ENCODE measurements around the gene DLGAP1.
"Not testable (repeated sequence)": the region's sequence is repeated elsewhere in the genome, so short reads cannot be mapped to it uniquely, and the experiment has no call there.

Gene DLGAP1

GRCh38 chr18:4455113-4455811 lies at the start of gene DLGAP1:
DLGAP1 (minus strand) TSS chr18:4455307.
- no peak for DNase-seq

GRCh38 chr18:4494703-4495284 lies 39.7 kb upstream of the DLGAP1 start:
- not testable (repeated sequence) for DNase-seq

DNA sequence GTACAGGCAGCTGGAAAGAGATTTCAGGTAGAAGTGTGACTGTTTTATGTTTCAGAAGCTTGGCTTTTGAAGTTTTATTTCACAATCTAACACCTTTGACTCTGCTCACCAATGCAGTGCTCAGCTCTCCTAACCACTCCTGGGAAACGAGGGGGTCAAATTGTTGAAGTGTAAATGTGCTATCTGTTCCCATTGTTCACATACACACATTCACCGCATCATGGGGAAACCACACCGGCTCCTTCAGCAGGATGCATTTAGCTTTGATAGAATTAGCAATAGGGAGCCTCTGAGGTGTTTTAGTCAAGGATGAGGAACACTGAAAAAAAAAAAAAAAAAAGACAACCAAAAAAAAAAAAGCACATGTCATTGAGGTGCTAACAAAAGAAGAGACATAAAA lies 13.4 kb upstream of the DLGAP1 start:
- DNase-seq, result no peak

- DNase-seq, result no peak
Observed at GRCh38 chr18:4454537-4455112, 482 bp downstream of the DLGAP1 start.

- no peak for DNase-seq
Observed at GRCh38 chr18:4453874-4454536, 1.1 kb downstream of the DLGAP1 start.

- no peak for DNase-seq
Observed at GRCh38 chr18:4453567-4453873, 1.6 kb downstream of the DLGAP1 start.

- no peak for DNase-seq
Observed at GRCh38 chr18:4450065-4450658, 4.9 kb downstream of the DLGAP1 start.

DNA sequence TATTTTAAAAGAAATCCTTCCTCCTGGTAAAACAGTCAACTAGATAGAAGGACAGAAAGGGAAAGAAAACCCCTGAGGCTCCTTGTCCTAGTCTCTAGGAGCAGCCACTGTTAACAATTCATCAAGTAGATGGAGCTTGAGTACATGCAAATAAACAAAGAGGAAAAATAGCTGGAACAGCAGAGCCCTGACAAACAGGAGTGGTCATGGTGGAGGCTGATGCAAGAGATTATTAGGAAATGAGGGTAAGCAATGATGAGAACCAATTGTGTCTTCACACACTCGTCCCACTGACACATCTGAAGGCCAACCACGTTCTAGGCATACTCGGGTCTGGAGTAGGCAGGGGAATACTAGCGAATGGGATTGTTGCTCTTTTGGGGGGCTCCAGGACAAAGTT lies 9.2 kb downstream of the DLGAP1 start:
- no peak for DNase-seq

DNA sequence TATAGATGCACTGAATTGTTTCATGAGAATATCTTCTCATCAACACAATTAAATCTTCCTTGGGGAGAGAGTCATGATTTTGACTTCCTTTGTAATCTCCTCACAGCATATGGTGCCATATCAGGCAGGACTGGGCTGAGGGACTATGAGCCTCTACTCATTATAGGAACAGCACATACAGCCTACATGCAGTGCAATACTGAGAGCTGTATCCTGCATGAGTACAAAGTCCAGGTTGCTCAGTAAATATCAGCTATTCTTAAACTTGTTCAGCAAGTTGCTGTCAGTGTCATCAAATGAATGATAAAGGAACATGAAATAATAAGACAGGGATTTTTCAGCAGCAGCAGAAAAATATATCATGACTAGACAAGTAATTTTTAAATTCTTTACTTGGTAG lies 10.8 kb downstream of the DLGAP1 start:
- DNase-seq, result no peak

DNA sequence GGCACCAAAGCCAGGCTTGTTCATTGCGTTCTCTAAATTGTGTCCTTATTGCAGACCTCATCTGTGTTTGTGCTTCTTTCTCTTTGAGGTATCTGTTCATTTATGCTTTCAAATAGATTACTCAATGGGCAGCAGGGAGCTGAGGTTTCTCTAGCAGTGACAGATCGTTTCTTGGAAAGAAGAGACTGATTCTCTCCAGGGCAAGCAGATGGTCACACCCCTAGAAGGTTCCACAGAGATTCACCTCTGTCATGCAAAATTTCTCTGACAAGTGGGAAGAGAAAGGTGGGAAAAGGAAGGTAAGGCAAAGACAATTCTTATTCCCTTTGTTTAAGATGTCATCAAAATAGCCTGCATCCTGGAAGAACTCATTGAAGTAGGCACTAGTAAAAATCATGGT lies 14.0 kb downstream of the DLGAP1 start:
- DNase-seq, result no peak

DNA sequence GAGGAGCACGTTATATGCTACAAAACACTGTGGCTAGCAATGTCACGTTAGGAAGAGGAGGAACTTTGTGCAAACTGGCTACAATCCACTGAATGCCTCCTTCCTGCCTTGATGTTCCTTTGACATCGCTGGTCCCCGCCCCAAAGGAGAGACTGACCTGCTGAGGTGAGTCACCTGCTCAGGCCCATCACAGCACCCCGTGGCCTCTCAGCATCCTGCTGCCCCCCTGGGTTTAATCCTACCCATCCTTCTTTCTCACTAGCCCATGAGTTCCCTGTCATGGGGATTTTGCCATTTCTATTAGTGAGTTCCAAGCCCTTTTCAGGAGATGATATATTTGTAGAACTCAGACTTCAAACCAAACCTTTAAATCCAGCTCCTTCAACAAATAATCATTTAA lies 16.2 kb downstream of the DLGAP1 start:
- DNase-seq, result no peak

DNA sequence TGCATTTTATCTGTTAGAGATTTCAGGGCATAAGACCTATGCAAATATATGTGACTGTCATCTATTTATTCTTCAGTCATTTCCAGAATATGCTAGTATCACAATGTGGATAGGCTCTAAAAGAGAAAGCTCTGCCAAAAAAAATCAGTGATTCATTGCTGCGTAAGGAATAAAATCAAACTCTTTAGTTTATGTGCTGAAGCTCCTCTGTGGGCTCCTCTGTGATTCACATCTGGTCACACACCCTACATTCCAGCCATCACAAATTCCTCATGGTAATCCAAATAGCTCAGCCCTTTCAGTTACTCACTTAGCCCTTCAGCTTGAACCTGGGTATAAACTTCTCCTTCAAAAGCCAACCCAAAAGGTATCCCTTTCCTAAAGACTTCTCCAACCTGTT lies 21.4 kb downstream of the DLGAP1 start:
- DNase-seq, result no peak

DNA sequence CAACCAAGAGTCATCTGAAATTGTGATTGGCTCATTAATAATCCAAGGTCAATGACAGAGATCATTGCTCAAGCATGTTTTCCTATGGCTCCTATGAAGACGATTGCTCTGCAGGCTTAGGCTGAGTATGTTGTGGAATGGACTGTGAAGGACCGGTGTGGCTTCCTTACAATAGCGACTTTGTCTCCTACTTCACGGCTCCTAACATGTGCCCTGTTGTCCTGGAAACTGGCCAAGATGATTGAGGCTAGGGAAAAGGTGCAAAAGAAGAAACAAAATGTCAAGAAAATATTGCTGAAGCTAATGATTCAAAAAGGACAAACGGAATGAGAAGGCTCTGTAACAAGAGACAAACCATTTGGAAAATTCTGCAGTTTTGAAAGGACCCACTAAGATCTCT lies 24.3 kb downstream of the DLGAP1 start:
- DNase-seq, result no peak

GRCh38 chr18:4417714-4418113 lies 37.4 kb downstream of the DLGAP1 start:
- DNase-seq, result no peak

DNA sequence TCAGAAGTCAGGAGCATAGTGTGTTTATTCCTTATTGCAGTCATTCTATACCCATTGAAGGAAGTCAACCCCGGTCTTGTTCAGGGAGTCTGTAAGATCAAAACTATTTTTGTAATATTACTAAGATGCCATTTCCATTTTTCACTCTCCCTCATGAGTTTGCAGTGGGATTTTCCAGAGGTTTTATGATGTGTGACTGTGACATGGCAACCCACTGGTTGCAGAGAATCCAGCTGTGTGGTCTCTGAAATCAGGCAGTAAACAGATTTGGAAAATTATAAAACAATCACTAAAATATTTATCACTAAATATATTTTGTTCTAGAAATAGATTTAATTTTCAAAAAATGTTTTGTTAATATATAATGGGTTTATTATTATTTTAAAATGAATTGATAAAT lies 38.1 kb downstream of the DLGAP1 start:
- no peak for DNase-seq

DNA sequence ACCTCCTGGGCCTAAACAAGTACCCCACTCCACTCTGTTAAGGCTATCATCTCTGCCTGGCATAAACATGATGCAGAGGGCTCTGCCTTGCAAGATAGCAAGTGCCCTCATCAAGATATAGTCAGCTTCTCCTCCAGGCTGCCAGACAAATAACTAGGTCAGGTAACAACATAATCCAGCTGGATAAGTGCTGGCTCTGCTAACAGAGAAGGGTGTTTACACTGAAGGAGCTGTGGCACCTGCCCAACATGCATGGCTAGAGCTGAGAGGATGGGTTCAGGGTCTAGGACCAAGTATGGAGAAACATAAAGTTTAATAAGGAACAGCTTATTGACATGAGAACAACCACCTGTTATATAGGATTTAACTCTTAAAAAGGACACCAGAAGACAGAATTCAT lies 42.8 kb downstream of the DLGAP1 start:
- DNase-seq, result no peak

DNA sequence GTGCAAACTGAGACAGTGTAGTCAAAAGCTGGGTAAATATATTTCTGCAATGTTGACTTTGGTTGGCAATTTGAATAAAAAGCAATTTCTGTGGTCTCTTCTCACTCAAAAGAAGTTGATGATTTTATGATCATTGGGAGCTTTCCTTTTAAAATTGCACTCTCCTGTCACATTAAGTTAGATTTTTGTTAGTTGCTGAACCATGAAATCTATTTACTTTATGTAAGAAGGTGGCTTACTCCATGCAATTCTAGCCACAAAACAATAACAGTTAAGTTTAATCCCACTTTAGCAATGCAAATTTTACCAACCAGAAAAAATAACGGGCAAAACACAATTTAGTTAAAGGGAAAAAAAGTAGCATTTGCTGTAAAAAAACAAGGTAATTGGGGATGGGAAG lies 48.3 kb downstream of the DLGAP1 start:
- no peak for DNase-seq

DNA sequence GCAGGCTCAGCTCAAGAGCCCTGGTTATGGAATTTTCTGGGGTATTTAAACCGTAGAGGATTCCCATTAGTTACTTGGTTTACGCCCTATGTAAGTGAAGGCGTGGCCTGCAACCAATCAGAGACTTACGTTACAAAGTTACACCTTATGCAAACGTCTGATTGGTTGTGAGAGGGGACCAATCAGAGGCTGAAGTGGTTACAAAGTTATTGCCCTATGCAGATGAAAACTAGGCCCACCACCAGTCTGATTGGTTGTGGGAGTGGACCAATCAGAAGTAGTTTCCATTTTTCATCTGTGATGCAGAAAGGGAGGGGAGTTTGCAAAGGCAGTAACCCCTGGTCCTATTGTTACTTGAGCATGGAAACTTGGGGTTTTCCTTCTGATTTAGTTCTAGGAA lies 49.1 kb downstream of the DLGAP1 start:
- no peak for DNase-seq

DNA sequence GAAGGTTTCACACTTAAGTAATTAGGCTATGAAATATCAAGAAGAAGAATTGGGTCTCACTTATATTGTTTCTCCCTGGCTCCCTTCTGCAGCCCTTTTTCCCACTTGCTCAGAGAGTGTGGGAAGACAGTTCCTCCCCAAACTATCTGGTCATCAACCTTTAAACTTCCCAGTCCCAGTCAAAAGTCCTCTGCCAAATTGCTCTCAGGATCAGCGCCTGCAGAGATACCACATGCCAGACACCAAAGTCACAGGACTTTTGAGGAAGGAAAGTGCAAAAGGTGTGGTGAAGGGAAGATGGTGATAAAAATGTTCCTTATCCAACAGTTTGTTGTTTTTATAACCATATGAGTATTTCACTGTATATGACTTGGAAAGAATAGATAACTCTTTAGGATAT lies 51.3 kb downstream of the DLGAP1 start:
- DNase-seq, result no peak

DNA sequence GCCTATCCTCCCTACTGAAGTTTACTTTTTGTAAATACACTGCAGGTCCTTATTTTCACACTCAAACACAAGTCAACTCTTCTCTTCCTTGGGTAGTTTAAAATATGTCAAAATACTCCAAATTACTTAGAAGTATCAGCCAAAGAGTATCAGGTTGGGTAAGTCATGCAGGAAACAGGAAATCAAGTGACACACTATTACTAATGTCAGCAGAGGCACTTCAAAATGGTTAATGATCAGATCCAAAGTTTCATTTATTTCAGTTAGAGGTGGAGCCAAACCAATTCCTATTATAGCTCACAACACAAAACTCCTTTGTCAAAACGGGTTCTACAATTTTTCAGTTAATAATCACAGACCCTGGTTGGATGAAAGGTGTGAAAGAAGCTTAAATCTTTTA lies 54.2 kb downstream of the DLGAP1 start:
- no peak for DNase-seq

GRCh38 chr18:4399929-4400328 lies 55.2 kb downstream of the DLGAP1 start:
- no peak for DNase-seq

DNA sequence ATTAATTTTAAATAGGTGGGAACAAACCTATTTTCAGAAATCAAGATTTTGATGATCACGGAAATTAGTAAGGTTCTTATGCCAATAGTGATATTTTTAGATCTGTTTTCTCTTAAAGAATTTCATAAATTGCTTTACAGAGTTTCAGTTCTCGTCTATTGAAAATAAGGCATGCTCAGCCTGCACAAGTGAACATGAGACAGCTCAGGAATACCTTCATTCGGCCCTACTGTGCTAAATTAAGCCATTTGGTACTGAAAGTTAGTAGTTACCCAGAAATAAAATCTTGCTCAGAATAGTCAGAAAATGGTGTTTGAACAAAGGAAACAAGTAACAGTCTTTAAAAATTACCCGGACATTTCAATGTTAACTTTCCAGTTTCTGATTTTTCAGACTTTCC lies 60.4 kb downstream of the DLGAP1 start:
- no peak for DNase-seq

DNA sequence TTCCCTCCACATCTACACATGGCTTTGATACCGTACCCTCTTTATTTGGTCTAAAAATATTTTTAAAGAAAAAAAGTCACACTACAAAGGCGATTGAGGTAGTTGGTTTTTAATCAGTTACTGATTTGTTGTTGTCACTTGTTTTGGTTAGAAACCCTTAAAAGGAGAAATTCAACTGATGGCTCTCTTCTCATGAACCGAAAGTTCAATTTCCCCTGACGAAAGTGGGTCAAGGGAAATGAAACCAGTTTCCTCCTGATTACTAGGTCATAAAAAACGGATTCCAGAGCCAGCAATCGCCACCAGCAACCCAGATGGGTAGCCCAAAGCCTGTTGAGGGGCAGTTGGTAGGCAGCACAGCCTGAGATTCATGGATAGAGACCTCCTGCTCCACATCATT lies 63.2 kb downstream of the DLGAP1 start:
- DNase-seq, result no peak

- DNase-seq, result no peak
Observed at GRCh38 chr18:4385876-4386275, 69.2 kb downstream of the DLGAP1 start.

Data from EL (cell line).